NCI-H1436 treated with DMSO at 0.1 percent for 48 hours (cell line): Measurements from ENCODE around the gene KPNA3.
"Not testable (repeated sequence)": the region's sequence is repeated elsewhere in the genome, so short reads cannot be mapped to it uniquely, and the experiment has no call there.

Source experiments
- DNase-seq: peaks from one replicate; lab custom pipeline; 2025; lab: John Stamatoyannopoulos, UW

The KPNA3 gene

DNA sequence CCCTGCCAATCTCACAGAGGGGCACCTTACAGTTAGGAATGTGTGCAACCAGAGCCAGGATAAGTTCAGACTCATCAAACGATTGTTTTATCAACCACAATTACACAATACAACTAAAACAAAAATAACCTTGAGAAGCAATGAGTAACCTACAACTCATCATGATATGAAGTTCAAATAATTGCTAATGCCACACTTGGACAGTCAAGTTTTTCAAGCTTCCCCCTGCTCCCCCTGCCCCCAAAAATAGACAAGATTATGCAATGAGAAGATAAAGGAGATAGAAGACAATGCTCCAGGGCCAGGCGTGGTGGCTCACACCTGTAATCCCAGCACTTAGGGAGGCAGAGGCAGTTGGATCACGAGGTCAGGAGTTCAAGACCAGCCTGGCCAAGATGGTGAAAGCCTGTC lies 13.6 kb upstream of the KPNA3 start:
- no peak for DNase-seq

- not testable (repeated sequence) for DNase-seq
Measured at GRCh38 chr13:49803047-49803446, 10.6 kb upstream of the KPNA3 start.

DNA sequence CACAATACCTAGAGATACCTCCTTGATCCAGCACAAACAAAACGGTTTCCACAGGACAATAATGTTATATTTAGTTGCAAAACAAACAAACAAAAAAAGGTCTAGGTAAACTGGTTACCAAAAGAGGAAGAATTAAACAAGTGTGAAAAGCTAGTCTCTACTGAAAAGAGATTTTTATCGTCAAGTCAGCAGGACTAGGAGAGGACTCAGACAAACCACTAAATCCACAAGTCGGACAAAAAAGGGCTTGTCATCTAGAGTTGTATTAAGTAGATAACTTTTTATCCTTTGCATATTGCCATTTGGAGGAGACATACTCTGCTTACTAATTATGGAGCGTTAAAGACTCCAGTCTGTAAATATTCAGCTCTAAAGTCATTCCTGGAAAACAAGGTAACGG lies 9.9 kb upstream of the KPNA3 start:
- no peak for DNase-seq

DNA sequence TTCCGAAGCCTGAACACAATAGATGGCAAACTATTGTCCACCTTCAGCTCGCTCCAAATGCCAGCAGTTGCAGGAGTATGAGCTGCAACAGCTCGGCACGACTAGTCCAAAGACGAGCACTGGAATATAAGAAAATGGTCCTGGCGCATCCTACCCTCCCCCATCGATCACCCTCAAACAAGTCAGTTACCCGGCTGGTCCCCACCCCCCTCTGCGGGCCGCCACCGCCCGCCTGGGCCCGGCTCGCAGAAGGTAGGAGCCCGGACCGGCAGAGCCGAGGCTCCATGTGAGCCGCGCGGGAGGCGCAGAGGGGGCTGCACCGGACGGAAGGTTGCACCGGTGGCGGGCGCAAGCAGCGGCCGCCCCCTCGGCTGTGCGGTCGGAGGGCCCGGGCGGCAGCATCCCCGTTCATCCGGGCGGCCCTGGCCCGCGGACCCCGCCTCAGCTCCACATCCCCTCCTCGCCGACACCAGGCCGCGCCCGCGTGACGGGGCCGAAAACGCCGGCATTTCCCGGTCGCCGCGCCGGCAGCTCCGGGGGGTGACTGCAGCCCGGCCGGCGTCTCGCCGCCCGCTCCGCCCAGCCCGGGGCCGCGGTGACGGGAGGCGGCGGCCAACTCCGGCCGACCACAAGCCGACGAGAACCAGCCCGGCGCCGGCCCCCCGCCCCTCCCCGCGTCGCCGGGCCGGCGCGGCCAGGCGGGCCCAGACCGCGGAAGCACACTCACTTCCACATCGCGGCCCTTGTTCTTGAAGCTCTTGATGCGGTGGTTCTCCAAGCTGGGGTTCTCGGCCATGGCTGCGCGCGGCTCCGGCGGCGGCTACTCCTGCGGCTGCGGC lies 552 bp downstream of the KPNA3 start:
- DNase-seq = no peak

DNA sequence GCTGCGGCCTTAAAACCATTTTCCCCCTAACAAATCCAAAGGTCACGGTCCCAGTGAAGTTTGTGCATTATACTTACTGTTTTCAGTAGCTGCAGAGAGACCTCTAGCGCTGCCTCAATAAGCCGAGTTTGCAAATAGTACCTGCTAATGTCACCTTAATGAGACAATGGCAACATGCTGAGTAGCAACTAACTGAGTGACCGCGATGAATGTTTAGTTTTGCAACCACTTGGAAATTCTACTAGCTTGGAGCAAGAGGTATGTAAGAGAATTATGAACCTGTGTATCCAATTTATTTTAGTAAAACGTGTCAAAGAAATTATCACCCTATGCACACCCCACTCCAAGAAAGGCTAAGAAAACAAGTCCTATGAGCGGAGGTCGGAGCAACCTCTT lies 1.2 kb downstream of the KPNA3 start:
- DNase-seq = no peak

DNA sequence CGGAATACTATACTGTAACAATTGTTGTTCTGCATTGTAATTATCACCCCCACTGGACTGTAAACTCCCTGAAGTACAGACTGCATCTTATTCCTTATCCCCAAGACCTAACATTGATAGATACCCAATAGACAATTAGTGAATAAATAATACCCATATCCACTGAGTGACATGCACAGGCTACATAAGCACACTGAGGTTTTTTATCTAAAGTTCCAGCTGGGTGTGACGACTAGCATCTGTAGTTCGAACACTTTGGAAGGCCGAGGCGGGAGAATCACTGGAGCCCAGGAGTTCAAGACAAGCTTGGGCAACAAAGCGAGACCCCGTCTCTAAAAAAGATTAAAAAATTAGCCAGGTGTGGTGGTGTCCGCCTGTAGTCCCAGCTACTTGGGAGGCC lies 2.5 kb downstream of the KPNA3 start:
- no peak for DNase-seq

DNA sequence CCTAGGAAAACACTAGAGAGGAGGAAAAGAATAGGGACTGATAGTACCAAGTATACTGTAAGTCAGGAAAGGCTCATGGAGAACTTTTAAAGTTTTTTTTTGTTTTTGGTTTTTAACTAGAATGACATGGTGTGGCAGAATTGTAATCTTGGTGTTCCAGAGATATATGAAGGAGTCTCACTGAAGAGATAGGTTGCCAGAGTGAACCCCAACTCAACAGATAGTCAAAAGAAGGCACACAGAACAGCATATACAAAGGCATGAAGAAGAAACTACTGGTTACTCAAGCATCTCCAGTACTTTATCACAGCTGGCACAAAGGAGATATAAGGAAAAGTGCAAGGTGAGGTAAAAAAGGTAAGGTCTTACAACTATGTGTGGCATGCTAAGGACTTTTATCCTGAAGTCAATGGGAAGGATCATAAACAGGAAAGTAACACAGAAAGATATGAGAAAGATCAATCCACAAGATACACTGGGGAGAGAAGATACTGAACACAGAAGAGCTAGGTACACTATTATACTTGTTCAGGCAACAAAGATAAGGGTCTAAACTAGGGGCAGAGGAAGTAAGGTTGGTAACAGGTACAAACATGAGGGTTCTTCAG lies 6.0 kb downstream of the KPNA3 start:
- no peak for DNase-seq

- no peak for DNase-seq
Measured at GRCh38 chr13:49784886-49785570, 7.5 kb downstream of the KPNA3 start.

DNA sequence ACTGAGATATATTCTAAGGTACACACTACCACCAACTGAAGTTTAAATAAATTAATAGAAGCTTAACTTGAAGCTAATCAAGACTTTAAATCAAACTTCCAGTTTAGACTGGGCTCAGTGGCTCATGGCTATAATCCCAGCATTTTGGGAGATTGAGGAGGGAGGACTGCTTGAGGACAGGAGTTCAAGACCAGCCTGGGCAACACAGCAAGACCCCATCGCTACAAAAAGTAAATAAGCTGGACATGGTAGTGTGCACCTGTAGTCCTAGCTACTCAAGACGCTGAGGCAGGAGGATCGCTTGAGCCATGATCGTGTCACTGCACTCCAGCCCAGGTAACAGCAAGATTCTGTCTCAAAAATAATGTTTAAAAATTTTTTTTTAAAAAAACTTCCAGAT lies 8.6 kb downstream of the KPNA3 start:
- no peak for DNase-seq

- DNase-seq = no peak
Measured at GRCh38 chr13:49782784-49783183, 9.7 kb downstream of the KPNA3 start.

DNA sequence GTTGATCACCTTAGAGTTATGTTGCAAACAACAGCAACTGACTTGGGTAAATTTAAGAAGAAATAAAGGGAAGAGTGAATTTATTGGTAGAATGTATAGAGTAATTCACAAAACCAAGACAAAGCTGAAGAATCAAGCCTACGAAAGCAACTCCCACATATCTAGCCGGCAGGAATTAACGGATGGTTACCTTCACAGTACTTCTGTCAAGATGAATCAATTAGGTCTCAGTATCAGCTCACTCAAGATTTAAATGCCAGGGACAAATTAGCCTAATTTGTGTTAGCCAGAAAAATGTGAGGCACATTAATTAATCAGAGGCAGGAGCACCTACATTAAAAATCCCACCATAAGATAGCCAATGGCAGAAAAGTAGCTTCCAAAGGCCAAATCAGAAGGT lies 10.7 kb downstream of the KPNA3 start:
- DNase-seq = no peak

- DNase-seq = no peak
Measured at GRCh38 chr13:49779721-49780120, 12.8 kb downstream of the KPNA3 start.

GRCh38 chr13:49777746-49778614 lies 14.5 kb downstream of the KPNA3 start:
- DNase-seq = no peak

DNA sequence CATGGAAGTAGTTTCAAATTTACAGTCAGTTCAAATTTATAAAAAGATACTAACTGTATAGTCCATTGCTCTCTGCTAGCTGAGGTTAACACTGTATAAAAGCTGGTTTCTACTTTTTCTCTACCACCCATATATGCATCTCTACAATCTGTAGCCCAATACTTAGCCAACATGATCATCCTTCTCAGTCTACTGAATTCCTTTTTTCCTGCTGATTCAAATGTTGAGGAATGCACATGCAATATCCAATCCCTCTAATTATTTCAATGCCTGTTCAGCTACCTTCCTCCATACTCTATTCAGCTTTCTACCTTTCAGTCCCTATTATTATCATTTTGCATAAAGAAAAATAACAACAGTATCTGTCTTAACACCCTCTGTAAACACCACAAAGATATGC lies 15.6 kb downstream of the KPNA3 start:
- no peak for DNase-seq

DNA sequence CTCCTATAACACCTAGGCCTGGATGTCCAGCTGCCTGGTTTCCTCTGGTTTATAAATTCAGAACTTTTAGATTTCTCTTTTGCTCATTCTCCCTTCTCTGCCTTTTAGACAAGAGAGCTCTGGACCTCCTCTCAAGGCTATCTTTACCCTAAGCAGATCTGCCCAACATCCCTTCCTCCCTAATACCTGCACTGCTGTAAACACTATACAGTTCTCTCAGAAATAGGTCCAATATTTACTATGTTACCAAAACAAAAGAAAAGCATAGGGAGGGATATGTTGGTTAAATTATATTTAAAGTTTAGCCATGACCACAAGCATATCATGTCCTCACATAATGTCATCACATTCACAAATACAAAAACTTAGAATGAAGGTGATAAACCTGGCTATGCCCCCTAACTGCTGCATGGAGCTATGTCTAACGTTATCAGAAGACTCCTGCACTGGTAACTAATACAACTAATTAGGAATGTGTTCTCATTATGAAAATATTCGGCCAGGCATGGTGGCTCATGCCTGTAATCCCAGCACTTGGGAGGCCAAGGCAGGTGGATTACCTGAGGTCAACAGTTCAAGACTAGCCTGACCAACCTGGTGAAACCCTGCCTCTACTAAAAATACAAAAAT lies 18.0 kb downstream of the KPNA3 start:
- no peak for DNase-seq

DNA sequence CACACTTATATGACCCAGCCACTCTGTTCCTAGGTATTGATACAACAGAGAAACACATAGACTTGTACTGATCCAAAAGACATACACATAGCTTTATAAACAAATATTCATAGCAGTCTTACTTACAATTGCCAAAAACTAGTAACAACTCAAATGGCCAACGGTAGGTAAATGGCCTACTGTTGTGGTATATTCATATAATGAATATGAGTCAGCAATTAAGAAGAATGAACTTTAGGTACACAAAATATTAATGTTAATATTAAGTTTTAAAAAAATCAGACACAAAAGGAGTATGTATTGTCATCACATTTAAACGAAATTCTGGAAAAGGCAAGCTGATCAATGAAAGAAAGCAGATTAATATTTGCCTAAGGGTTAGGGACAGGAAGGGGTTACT lies 19.7 kb downstream of the KPNA3 start:
- no peak for DNase-seq

DNA sequence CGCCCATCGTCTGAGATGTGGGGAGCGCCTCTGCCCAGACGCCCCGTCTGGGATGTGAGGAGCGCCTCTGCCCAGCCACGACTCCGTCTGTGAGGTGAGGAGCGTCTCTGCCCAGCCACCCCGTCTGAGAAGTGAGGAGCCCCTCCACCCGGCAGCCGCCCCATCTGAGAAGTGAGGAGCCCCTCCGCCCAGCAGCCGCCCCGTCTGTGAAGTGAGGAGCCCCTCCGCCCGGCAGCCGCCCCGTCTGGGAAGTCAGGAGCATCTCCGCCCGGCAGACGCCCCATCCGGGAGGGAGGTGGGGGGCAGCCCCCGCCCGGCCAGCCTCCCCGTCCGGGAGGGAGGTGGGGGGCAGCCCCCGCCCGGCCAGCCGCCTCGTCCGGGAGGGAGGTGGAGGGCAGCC lies 30.7 kb downstream of the KPNA3 start:
- not testable (repeated sequence) for DNase-seq

- DNase-seq = no peak
Measured at GRCh38 chr13:49760558-49760957, 31.9 kb downstream of the KPNA3 start.

DNA sequence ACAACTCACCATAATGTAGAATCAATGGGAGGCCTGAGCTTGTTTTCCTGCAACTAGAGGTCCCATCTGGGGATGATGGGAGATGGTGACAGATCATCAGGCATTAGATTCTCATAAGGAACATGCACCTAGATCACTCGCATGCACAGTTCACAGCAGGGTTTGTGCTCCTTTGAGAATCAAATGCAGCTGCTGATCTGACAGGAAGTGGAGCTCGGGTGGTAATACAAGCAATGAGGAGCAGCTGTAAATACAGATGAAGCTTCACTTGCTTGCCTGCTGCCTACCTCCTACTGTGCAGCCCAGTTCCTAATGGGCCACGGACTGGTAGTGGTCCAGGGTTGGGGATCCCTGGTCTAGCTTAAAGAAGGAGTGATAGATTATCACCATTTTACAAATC lies 33.0 kb downstream of the KPNA3 start:
- DNase-seq = no peak

GRCh38 chr13:49756263-49756662 lies 36.2 kb downstream of the KPNA3 start:
- DNase-seq = no peak

- DNase-seq = no peak
Measured at GRCh38 chr13:49754146-49754545, 38.3 kb downstream of the KPNA3 start.

DNA sequence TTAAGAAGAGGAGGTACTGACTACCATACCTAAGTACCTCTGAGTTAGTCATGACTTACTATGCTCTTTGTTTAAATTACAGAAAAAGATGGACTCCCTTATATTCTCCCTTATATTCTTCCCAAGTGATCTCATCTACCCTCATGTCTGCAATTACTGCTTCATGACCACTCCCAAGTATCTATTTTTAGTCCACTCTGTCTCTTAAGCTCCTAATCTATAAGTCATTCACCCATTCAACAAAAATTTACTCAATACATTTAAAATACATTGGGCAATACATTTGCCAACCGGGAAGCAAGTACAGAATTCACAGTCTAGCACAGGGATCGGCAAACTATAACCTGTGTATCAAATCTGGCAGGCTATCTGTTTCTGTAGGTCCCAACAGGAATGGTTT lies 42.6 kb downstream of the KPNA3 start:
- DNase-seq = no peak
